Measurements from ENCODE around the gene LDHD. TPM values are rescaled to one million over a fixed set of nuclear protein-coding genes. Genes with fewer than 3 reads are reported as not detected.

LDHD gene
- total and polyA plus RNA-seq, 2 of the 13 experiments (the other 11 are each of a cell fraction or from before 2014, with no cell fraction given) = 9.1 to 9.8 TPM

- TF ChIP-seq TOE1 (CRISPR knock-in tag; IDR thresholded peaks at IDR 0.05) (no peak), ZNF598 (CRISPR knock-in tag; IDR thresholded peaks at IDR 0.05; ENCODE audit: borderline replicate concordance) (no peak), NR2F6 (IDR thresholded peaks at IDR 0.05) (peak; percentile 29; the same call in 1 of the 2 replicates), NR2F6 (CRISPR knock-in tag; IDR thresholded peaks at IDR 0.05) (no peak), ZNF609 (CRISPR knock-in tag; IDR thresholded peaks at IDR 0.05; ENCODE audit: borderline replicate concordance) (no peak), ZNF160 (CRISPR knock-in tag; IDR thresholded peaks at IDR 0.05) (0 out of 2 replicates have a peak, but pooled peaks have one; percentile 12), ZNF354B (CRISPR knock-in tag; IDR thresholded peaks at IDR 0.05) (no peak), HNRNPL (IDR thresholded peaks at IDR 0.05; ENCODE audit: low read depth, low read length) (0 out of 2 replicates have a peak, but pooled peaks have one; percentile 1), NR2C2 (CRISPR knock-in tag; IDR thresholded peaks at IDR 0.05; ENCODE audit: borderline replicate concordance) (no peak), ZNF614 (CRISPR knock-in tag; IDR thresholded peaks at IDR 0.05; ENCODE audit: borderline replicate concordance) (no peak), ETV5 (CRISPR knock-in tag; IDR thresholded peaks at IDR 0.05; ENCODE audit: borderline replicate concordance) (no peak), FOXO1 (CRISPR knock-in tag; IDR thresholded peaks at IDR 0.05) (no peak), HDAC6 (IDR thresholded peaks at IDR 0.05; ENCODE audit: low read depth, low read length) (no peak), PRPF4 (IDR thresholded peaks at IDR 0.05; ENCODE audit: low read depth, low read length, poor library complexity, severe bottlenecking) (no peak)
- TF ChIP-seq, protein P1, sequence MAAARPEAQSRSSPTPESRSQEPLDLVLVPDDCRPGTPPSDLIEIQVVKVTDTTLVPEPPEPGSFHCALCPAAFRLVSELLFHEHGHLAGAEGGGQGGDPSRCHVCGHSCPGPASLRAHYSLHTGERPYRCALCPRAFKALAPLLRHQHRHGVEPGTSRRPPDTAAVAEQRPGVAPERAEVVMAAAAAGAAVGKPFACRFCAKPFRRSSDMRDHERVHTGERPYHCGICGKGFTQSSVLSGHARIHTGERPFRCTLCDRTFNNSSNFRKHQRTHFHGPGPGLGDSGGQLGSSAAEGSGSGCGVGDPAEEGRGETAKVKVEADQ (CRISPR knock-in tag; IDR thresholded peaks at IDR 0.05; ENCODE audit: borderline replicate concordance) = no peak
- TF ChIP-seq, protein P2, sequence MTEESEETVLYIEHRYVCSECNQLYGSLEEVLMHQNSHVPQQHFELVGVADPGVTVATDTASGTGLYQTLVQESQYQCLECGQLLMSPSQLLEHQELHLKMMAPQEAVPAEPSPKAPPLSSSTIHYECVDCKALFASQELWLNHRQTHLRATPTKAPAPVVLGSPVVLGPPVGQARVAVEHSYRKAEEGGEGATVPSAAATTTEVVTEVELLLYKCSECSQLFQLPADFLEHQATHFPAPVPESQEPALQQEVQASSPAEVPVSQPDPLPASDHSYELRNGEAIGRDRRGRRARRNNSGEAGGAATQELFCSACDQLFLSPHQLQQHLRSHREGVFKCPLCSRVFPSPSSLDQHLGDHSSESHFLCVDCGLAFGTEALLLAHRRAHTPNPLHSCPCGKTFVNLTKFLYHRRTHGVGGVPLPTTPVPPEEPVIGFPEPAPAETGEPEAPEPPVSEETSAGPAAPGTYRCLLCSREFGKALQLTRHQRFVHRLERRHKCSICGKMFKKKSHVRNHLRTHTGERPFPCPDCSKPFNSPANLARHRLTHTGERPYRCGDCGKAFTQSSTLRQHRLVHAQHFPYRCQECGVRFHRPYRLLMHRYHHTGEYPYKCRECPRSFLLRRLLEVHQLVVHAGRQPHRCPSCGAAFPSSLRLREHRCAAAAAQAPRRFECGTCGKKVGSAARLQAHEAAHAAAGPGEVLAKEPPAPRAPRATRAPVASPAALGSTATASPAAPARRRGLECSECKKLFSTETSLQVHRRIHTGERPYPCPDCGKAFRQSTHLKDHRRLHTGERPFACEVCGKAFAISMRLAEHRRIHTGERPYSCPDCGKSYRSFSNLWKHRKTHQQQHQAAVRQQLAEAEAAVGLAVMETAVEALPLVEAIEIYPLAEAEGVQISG (CRISPR knock-in tag; IDR thresholded peaks at IDR 0.05) = peak; percentile 29
Observed at GRCh38 chr16:75112734-75113491, 3.7 kb downstream of the LDHD start (continued).
